ENCODE measurements around the gene NKX6-2. TPM values are rescaled to one million over a fixed set of nuclear protein-coding genes. Genes with fewer than 3 reads are reported as not detected.

The NKX6-2 gene
- polyA plus RNA-seq, 1 donor from 2014 or later: not detected

- no peak overlapping the region for H2AFZ ChIP-seq (ENCODE audit: low read depth, low read length)
- TF ChIP-seq EZH2 (IDR thresholded peaks at IDR 0.05; ENCODE audit: borderline replicate concordance, insufficient read depth, low read length, poor library complexity, severe bottlenecking): no peak
- no peak for TF ChIP-seq CTCF (IDR thresholded peaks at IDR 0.05; ENCODE audit: poor library complexity, severe bottlenecking)
- TF ChIP-seq TAF1 (IDR thresholded peaks at IDR 0.05; ENCODE audit: low read depth): no peak
- no peak for TF ChIP-seq POLR2AphosphoS5 (IDR thresholded peaks at IDR 0.05)
- TF ChIP-seq RAD21 (conservative IDR thresholded peaks at IDR 0.05): no peak
- TF ChIP-seq MXI1 (conservative IDR thresholded peaks at IDR 0.05; ENCODE audit: poor library complexity, severe bottlenecking): no peak
- no peak for TF ChIP-seq SMC3 (conservative IDR thresholded peaks at IDR 0.05; ENCODE audit: poor library complexity)
- H3K4me2 ChIP-seq (ENCODE audit: low read length): no peak overlapping the region
- H3K27me3 ChIP-seq (ENCODE audit: insufficient read depth, low read depth, low read length): peaks cover 7% of the 10 kb centered on the region
- H3K9ac ChIP-seq (ENCODE audit: low read length): no peak overlapping the region
- no peaks in the 10 kb centered on the region for H3K79me2 ChIP-seq (replicated peaks; ENCODE audit: insufficient read depth, low read length)
- H3K9me3 ChIP-seq (ENCODE audit: low read length): no peaks in the 10 kb centered on the region
- no peaks in the 10 kb centered on the region for H3K9me2 ChIP-seq (ENCODE audit: insufficient read depth, low read length)
- H3K27ac ChIP-seq (ENCODE audit: low read length): no peak overlapping the region
- H3K36me3 ChIP-seq (ENCODE audit: insufficient read depth, low read length): no peaks in the 10 kb centered on the region
- H3K4me3 ChIP-seq (ENCODE audit: low read length): no peak overlapping the region
- H3F3A ChIP-seq (ENCODE audit: insufficient read depth, low read length, poor library complexity, severe bottlenecking): no peaks in the 10 kb centered on the region
- no peaks in the 10 kb centered on the region for H4K20me1 ChIP-seq (ENCODE audit: insufficient read depth)
Measured at GRCh38 chr10:132742837-132743194, 43.1 kb downstream of the NKX6-2 start.

GRCh38 chr10:132742167-132742836 lies 43.6 kb downstream of the NKX6-2 start:
- peaks cover 7% of the 10 kb centered on the region for H3K27me3 ChIP-seq (ENCODE audit: insufficient read depth, low read depth, low read length)
- no peaks in the 10 kb centered on the region for H3K9me3 ChIP-seq (ENCODE audit: low read length)
- H3K9me2 ChIP-seq (ENCODE audit: insufficient read depth, low read length): no peaks in the 10 kb centered on the region
- H3K4me3 ChIP-seq (ENCODE audit: low read length): no peak overlapping the region
- no peak overlapping the region for H3K9ac ChIP-seq (ENCODE audit: low read length)
- no peak overlapping the region for H3K4me2 ChIP-seq (ENCODE audit: low read length)
- no peak overlapping the region for H2AFZ ChIP-seq (ENCODE audit: low read depth, low read length)
- H3K36me3 ChIP-seq (ENCODE audit: insufficient read depth, low read length): no peaks in the 10 kb centered on the region
- no peaks in the 10 kb centered on the region for H3F3A ChIP-seq (ENCODE audit: insufficient read depth, low read length, poor library complexity, severe bottlenecking)
- no peak overlapping the region for H3K27ac ChIP-seq (ENCODE audit: low read length)
- no peaks in the 10 kb centered on the region for H4K20me1 ChIP-seq (ENCODE audit: insufficient read depth)
- TF ChIP-seq RAD21 (conservative IDR thresholded peaks at IDR 0.05) (no peak), CTCF (IDR thresholded peaks at IDR 0.05; ENCODE audit: poor library complexity, severe bottlenecking) (no peak), MXI1 (conservative IDR thresholded peaks at IDR 0.05; ENCODE audit: poor library complexity, severe bottlenecking) (no peak), EZH2 (IDR thresholded peaks at IDR 0.05; ENCODE audit: borderline replicate concordance, insufficient read depth, low read length, poor library complexity, severe bottlenecking) (no peak), POLR2AphosphoS5 (IDR thresholded peaks at IDR 0.05) (no peak)
- H3K79me2 ChIP-seq (replicated peaks; ENCODE audit: insufficient read depth, low read length): no peaks in the 10 kb centered on the region

- H3K9me3 ChIP-seq (ENCODE audit: low read length): no peaks in the 10 kb centered on the region
- no peaks in the 10 kb centered on the region for H3F3A ChIP-seq (ENCODE audit: insufficient read depth, low read length, poor library complexity, severe bottlenecking)
- H3K4me3 ChIP-seq (ENCODE audit: low read length): no peak overlapping the region
- H3K27me3 ChIP-seq (ENCODE audit: insufficient read depth, low read depth, low read length): peaks cover 7% of the 10 kb centered on the region
- no peaks in the 10 kb centered on the region for H3K9me2 ChIP-seq (ENCODE audit: insufficient read depth, low read length)
- no peaks in the 10 kb centered on the region for H3K36me3 ChIP-seq (ENCODE audit: insufficient read depth, low read length)
- H2AFZ ChIP-seq (ENCODE audit: low read depth, low read length): no peak overlapping the region
- H4K20me1 ChIP-seq (ENCODE audit: insufficient read depth): no peaks in the 10 kb centered on the region
- no peak overlapping the region for H3K9ac ChIP-seq (ENCODE audit: low read length)
- no peak overlapping the region for H3K4me2 ChIP-seq (ENCODE audit: low read length)
- no peak for TF ChIP-seq TAF1 (IDR thresholded peaks at IDR 0.05; ENCODE audit: low read depth)
- no peak for TF ChIP-seq CTCF (IDR thresholded peaks at IDR 0.05; ENCODE audit: poor library complexity, severe bottlenecking)
- TF ChIP-seq MXI1 (conservative IDR thresholded peaks at IDR 0.05; ENCODE audit: poor library complexity, severe bottlenecking): no peak
- H3K27ac ChIP-seq (ENCODE audit: low read length): no peak overlapping the region
- H3K79me2 ChIP-seq (replicated peaks; ENCODE audit: insufficient read depth, low read length): no peaks in the 10 kb centered on the region
Measured at GRCh38 chr10:132740588-132740987, 45.4 kb downstream of the NKX6-2 start.
